Measurements from ENCODE around the gene TYW5.

Gene TYW5

GRCh38 chr2:199902486-199903110 is 52.7 kb downstream of the TYW5 start:
- POLR2A ChIA-PET (ENCODE audit: low non-redundant PET), result no interaction called here
- H3K27ac ChIP-seq, result no peak overlapping the region
- no peak for TF ChIP-seq CTCF (conservative IDR thresholded peaks at IDR 0.05; ENCODE audit: low read depth)
- CTCF ChIA-PET, result interaction anchor here (0.6 to 0.7 kb wide), 3 partner anchors 12 to 1443 kb away, joined by 3 to 4 read pairs (median 3); no protein-coding TSS in a partner anchor
- DNase-seq (ENCODE audit: low spot score), result no peak

GRCh38 chr2:199901942-199902341 is 53.3 kb downstream of the TYW5 start:
- no peak for TF ChIP-seq CTCF (conservative IDR thresholded peaks at IDR 0.05; ENCODE audit: low read depth)
- no peak for DNase-seq (ENCODE audit: low spot score)
- ChIA-PET POLR2A (ENCODE audit: low non-redundant PET) (no interaction called here), CTCF (interaction anchor here (0.7 kb wide), 2 partner anchors 24 to 1442 kb away, joined by 3 to 4 read pairs; no protein-coding TSS in a partner anchor)
- no peak overlapping the region for H3K27ac ChIP-seq

GRCh38 chr2:199896617-199897016 is 58.7 kb downstream of the TYW5 start:
- POLR2A ChIA-PET (ENCODE audit: low non-redundant PET), result no interaction called here
- no peak for DNase-seq (ENCODE audit: low spot score)
- CTCF ChIA-PET, result no interaction called here

GRCh38 chr2:199895406-199895805 is 59.9 kb downstream of the TYW5 start:
- H3K27ac ChIP-seq, result no peak overlapping the region
- CTCF ChIA-PET, result no interaction called here
- TF ChIP-seq CTCF (conservative IDR thresholded peaks at IDR 0.05; ENCODE audit: low read depth), result no peak
- DNase-seq (ENCODE audit: low spot score), result no peak
- POLR2A ChIA-PET (ENCODE audit: low non-redundant PET), result no interaction called here

More at GRCh38 chr2:199896617-199897016, 58.7 kb downstream of the TYW5 start:
- no peak for TF ChIP-seq CTCF (conservative IDR thresholded peaks at IDR 0.05; ENCODE audit: low read depth)
- no peak overlapping the region for H3K27ac ChIP-seq

- POLR2A ChIA-PET (ENCODE audit: low non-redundant PET), result no interaction called here
Observed at GRCh38 chr2:199883474-199884212, 71.6 kb downstream of the TYW5 start.

DNA sequence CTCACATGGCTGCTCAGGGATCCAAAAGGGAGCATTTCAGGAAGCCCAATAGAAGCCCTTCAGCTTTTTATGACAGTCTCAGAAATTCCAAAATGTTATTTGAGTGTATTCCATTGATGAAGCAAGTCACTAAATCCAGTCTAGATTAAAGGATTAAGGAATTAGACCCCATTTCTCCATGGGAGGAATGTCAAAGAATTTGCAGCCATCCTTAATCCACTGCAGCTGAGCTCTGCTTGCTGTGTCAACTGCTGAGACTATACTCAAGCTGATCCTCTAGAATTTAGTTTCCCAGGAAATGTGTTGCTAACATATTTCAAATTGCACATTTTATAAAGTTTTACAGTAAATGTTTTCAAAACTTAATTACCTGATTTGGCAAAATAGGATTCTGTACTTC is 72.6 kb downstream of the TYW5 start:
- no peak for DNase-seq (ENCODE audit: low spot score)
- H3K27ac ChIP-seq, result no peak overlapping the region
- POLR2A ChIA-PET (ENCODE audit: low non-redundant PET), result no interaction called here
- CTCF ChIA-PET, result no interaction called here
- TF ChIP-seq CTCF (conservative IDR thresholded peaks at IDR 0.05; ENCODE audit: low read depth), result no peak

More at GRCh38 chr2:199883474-199884212, 71.6 kb downstream of the TYW5 start:
- DNase-seq (ENCODE audit: low spot score), result no peak
- no peak overlapping the region for H3K27ac ChIP-seq
- no peak for TF ChIP-seq CTCF (conservative IDR thresholded peaks at IDR 0.05; ENCODE audit: low read depth)
- CTCF ChIA-PET, result interaction anchor here (0.6 kb wide), 1 partner anchor 58 kb away, joined by 3 read pairs; no protein-coding TSS in a partner anchor

All from RWPE1 (cell line).